Lower leg skin (tissue), 4 donors: Measurements from ENCODE around the gene PIGC. TPM values are rescaled to one million over a fixed set of nuclear protein-coding genes. Genes with fewer than 3 reads are reported as not detected.

Source experiments
- DNase-seq, 2 donors: peaks; one replicate each; pipeline ENCODE4 v3.0.0-alpha.2; 2019; ENCODE audit warnings: low spot score in 2 of 2
- H3K4me3 ChIP-seq: fragments of 200-600 bp; sonication (generic); 2 replicates; pipeline ENCODE4 v1.5.1; 2017; ENCODE audit warnings: mild to moderate bottlenecking, low read depth; ENCODE audit not compliant: poor library complexity, severe bottlenecking
- CTCF ChIP-seq, 3 donors: fragments of 450-650 bp; IDR thresholded peaks; one replicate each; pipeline ENCODE4 v1.5.1; 2016; ENCODE audit warnings: antibody characterized with exemption in 3 of 3, mild to moderate bottlenecking in 3 of 3, moderate library complexity in 2 of 3
- POLR2A ChIP-seq, 2 donors: fragments of 450-650 bp; IDR thresholded peaks; one replicate each; pipeline ENCODE4 v1.6.1; 2016 to 2017; ENCODE audit warnings: antibody characterized with exemption in 2 of 2, mild to moderate bottlenecking in 1 of 2, moderate library complexity in 1 of 2
- WGBS, 2 donors: methylation state at CpG; one replicate each; pipeline ENCODE4 v1.1.5; 2018; 5-methylcytosine and 5-hydroxymethylcytosine counted together
- intact Hi-C: fragments of 100-400 bp; cut with DNase I; formaldehyde crosslinking; loops from one replicate; pipeline ENCODE4 v1.15.0; 2023; ENCODE audit warnings: low total_unique reads
- total RNA-seq, 4 donors: library from RNA; depleted of rRNA; stranded (reverse); fragments of >200 nt; gene quantifications; one replicate each; pipeline ENCODE4 v1.1.0, GENCODE V29; 2016

PIGC gene
- total RNA-seq, result 10 to 100 TPM; 26.2 to 60.3 (median 48.4) TPM

DNA sequence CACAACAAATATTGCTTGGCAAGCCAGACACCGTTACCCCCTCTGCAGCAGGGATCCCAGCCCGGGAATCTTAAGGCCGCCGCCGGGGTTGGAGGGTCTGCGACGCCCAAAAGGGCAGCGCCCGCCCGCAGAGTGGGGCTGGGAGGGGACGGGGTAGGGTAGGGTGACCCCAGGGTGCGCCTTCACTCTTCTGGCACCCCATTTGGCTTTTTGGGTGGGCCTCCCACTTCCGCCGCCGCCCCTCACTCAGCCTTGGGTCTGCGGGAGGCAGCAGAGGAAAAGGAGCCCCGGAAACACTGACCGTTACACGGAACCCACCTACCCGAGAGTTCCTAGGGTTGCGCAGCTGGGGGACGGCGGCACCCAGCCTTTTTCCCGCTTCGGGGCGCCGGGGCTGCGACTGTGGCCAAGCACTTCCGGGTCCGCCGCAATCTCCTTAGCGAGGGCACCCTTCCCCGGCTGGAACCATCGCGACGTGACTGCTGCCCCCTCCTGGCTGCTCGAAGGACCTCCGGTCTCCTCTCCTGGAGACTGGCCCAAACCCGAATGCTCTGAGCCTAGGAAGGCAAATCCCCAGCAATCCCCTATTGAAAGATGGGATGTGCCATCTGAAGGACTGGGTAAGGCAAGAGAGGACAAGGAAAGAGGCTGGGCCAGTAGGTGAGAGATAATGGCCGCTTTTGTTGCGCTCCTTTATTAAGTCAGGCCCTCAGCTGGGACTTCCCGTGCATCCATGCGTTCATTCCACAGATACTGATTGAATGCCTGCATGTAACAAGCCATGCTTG lies at the start of gene PIGC:
PIGC (minus strand) TSS at position 404 of the 788 bp plus-strand sequence. CDS start 1,447 bp downstream, outside the sequence.
- TF ChIP-seq POLR2A (IDR thresholded peaks at IDR 0.05), result no peak
- TF ChIP-seq CTCF (IDR thresholded peaks at IDR 0.05), result peak in 1 of 3 donors; percentile 75
- intact Hi-C loops, result loop anchor here (10.0 kb wide), 1 partner anchor 91 kb away; the partner anchor contains the start of gene SUCO
- peak within 1 kb of the TSS; percentile 86 for H3K4me3 ChIP-seq
- peak; percentile 83 to 98 for DNase-seq
- WGBS, 2 donors, result 6% methylated on average over 42 to 43 of the region's 43 CpGs

- DNase-seq, result no peak
- 66 to 77% methylated on average over 1 of the region's 1 CpG for WGBS, 2 donors
- intact Hi-C loops, result no loop called here
- TF ChIP-seq CTCF (IDR thresholded peaks at IDR 0.05) (no peak), POLR2A (IDR thresholded peaks at IDR 0.05) (no peak)
- no peak overlapping the region for H3K4me3 ChIP-seq
These were observed 48.6 kb upstream of the PIGC start for GRCh38 chr1:172492421-172492820.

DNA sequence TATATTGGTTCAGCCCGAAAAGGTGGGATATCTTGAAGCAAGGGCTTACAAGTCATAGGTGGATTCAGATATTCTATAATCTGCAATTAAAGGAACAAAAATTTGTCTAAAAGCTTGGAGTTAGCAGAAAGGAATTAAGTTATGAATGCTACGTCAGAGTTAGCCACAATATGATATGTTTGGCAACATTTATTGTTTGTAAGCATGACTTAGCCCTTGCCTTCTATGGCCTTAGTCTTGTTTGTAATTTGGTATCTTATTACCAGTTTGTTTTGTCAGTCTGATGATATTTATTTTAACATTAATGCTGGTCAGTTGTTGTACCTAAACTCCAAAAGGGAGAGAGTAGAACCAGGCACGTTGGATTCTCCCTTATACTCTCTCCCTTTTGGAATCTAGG lies 46.0 kb upstream of the PIGC start:
- 81 to 88% methylated on average over 3 of the region's 3 CpGs for WGBS, 2 donors
- DNase-seq, result no peak
- no peak for TF ChIP-seq CTCF (IDR thresholded peaks at IDR 0.05)
- TF ChIP-seq POLR2A (IDR thresholded peaks at IDR 0.05), result no peak

GRCh38 chr1:172488393-172488792 lies 44.5 kb upstream of the PIGC start:
- 94 to 98% methylated on average over 3 of the region's 3 CpGs for WGBS, 2 donors
- no peak for DNase-seq
- TF ChIP-seq CTCF (IDR thresholded peaks at IDR 0.05) (no peak), POLR2A (IDR thresholded peaks at IDR 0.05) (no peak)
- H3K4me3 ChIP-seq, result no peak overlapping the region
- intact Hi-C loops, result no loop called here

More for the DNA sequence above, 46.0 kb upstream of the PIGC start:
- intact Hi-C loops, result no loop called here
- H3K4me3 ChIP-seq, result no peak overlapping the region

DNA sequence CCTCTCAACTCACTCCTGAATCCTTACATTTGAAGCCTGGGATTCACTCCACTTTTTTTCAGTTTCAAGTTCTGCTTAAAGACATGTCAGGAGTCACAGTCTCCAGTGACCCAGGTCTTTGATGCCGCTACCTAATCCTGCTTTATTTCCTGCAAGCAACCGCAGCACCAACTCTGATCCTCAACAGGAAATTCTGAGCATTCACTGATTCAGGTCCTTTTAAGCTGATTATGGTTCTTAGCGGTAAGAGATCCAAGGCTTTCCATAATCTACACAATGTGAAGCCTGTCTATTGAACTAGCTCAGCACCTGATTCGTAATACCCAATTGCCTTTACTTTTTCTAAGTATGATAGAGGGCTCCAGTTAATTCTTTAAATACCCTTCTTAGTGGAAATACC lies 43.7 kb upstream of the PIGC start:
- no peak overlapping the region for H3K4me3 ChIP-seq
- no peak for DNase-seq
- intact Hi-C loops, result no loop called here
- WGBS, 2 donors, result 63% methylated on average over 4 of the region's 4 CpGs
- TF ChIP-seq CTCF (IDR thresholded peaks at IDR 0.05), result no peak
- no peak for TF ChIP-seq POLR2A (IDR thresholded peaks at IDR 0.05)
